ENCODE measurements around the gene CD209. TPM values are rescaled to one million over a fixed set of nuclear protein-coding genes. Genes with fewer than 3 reads are reported as not detected.

Gene CD209
- total RNA-seq, 1 donor from 2014 or later, result not detected

DNA sequence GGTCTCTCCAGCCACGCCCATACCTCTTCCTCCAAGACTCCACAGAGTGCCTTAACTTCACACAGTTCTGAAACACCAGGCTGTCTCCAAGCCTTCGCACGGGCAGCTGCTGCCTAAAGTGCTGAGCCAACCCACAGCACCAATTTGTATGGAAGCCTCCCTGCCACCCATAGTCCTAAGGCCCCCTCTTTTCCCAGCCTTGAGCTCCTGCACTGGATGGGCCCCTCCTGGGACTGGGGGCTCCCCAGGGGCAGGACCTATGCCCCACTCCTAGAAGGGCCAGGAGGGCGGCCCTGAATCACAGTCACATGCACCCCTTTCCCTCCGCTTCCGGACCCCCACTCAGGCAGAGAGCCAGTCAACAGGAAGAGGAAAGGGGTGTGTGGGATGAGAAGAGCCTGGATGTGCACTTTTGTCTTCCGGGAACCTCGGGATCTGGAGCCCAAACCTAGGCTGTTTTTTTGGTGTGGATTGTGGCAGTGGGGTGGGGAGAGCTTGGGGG lies 40.3 kb downstream of the CD209 start:
- TF ChIP-seq, protein P1, sequence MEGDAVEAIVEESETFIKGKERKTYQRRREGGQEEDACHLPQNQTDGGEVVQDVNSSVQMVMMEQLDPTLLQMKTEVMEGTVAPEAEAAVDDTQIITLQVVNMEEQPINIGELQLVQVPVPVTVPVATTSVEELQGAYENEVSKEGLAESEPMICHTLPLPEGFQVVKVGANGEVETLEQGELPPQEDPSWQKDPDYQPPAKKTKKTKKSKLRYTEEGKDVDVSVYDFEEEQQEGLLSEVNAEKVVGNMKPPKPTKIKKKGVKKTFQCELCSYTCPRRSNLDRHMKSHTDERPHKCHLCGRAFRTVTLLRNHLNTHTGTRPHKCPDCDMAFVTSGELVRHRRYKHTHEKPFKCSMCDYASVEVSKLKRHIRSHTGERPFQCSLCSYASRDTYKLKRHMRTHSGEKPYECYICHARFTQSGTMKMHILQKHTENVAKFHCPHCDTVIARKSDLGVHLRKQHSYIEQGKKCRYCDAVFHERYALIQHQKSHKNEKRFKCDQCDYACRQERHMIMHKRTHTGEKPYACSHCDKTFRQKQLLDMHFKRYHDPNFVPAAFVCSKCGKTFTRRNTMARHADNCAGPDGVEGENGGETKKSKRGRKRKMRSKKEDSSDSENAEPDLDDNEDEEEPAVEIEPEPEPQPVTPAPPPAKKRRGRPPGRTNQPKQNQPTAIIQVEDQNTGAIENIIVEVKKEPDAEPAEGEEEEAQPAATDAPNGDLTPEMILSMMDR (IDR thresholded peaks at IDR 0.05), result no peak
- Mint-ChIP-seq H3K27me3 (ENCODE audit: low read depth) (peaks cover 20% of the 10 kb centered on the region), H3K27ac (ENCODE audit: unreplicated experiment) (no peak overlapping the region), H3K9me3 (ENCODE audit: low read depth) (no peaks in the 10 kb centered on the region), H3K36me3 (ENCODE audit: low read depth) (no peaks in the 10 kb centered on the region), H3K4me1 (ENCODE audit: low read depth) (no peaks in the 10 kb centered on the region), H3K4me3 (ENCODE audit: unreplicated experiment) (no peak overlapping the region)
- no peak for DNase-seq (ENCODE audit: low spot score)

DNA sequence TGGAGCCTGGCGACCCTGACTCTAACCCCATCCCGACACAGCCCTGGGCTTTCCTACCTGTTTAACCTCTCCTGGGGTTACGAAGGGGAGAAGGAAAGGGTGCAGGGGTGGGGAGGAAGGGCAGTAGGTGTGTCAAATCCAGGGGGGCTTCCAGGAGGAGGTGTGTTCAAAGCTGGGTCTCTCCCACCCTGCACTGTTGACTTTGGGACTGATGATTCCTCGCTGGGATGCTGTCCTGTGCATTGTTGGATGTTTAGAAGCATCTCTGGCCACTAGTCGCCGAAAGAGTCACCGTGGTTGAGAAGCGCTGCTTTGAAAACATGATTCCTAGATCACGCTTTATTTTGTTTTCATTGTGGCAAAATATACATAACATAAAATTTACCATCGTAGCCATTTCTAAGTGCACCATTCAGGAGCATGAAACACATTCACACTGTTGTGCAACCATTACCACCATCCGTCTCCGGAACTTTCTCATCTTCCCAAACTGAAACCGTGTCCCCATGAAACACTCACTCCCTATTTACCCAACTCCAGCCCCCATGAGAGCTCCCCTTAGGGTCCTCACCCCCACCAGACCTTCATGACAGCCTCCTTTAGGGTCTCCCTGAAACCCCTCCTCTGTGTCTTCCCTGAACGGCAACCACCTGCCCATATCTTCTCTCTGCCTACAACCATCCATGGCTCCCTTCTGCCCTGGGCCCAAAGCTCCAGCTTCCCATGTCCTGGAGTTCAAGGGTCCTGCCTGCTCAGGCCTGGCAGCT lies 41.0 kb downstream of the CD209 start:
- no peaks in the 10 kb centered on the region for H3K36me3 Mint-ChIP-seq (ENCODE audit: low read depth)
- no peak overlapping the region for H3K27ac Mint-ChIP-seq (ENCODE audit: unreplicated experiment)
- H3K9me3 Mint-ChIP-seq (ENCODE audit: low read depth), result no peaks in the 10 kb centered on the region
- H3K27me3 Mint-ChIP-seq (ENCODE audit: low read depth), result peaks cover 21% of the 10 kb centered on the region
- TF ChIP-seq, protein P1 (IDR thresholded peaks at IDR 0.05), result no peak
- no peak for DNase-seq (ENCODE audit: low spot score)
- no peaks in the 10 kb centered on the region for H3K4me1 Mint-ChIP-seq (ENCODE audit: low read depth)
- no peak overlapping the region for H3K4me3 Mint-ChIP-seq (ENCODE audit: unreplicated experiment)

DNA sequence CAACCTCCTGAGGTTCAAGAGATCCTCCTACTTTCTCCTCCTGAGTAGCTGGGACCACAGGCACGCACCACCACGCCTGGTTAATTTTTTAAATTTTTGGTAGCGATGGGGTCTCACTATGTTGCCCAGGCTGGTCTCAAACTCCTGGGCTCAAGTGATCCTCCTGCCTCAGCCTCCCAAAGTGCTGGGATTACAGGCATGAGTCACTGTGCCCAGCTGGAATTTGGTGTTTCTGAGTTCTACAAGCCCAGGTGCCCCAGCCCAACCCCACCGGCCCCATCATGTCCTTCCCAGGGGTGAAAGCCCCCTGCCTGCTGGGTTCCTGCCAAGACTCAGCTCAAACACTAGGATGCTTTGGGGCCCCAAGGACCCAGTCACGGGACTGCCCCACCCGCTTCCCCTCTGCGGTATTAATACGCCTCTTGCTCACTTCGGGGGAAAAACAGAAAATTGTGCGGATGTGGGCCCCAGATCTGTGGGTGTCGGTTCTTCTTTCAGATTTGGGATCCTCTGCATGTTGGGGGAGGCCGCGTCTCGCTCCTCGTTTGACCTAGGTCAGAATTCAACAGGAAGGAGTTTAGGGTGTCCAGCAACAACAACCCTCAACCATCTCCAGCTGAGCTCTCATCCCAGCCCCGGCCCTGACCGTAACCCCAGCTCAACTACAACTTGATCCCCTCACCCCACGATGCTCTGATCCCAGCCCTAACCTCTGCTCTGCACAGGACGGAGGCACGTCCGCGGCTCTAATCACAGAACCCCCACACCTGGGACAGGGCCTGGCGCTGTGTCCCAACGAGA lies 41.7 kb downstream of the CD209 start:
- TF ChIP-seq, protein P1 (IDR thresholded peaks at IDR 0.05), result no peak
- no peaks in the 10 kb centered on the region for H3K9me3 Mint-ChIP-seq (ENCODE audit: low read depth)
- no peaks in the 10 kb centered on the region for H3K36me3 Mint-ChIP-seq (ENCODE audit: low read depth)
- no peaks in the 10 kb centered on the region for H3K4me1 Mint-ChIP-seq (ENCODE audit: low read depth)
- DNase-seq (ENCODE audit: low spot score), result no peak
- peaks cover 21% of the 10 kb centered on the region for H3K27me3 Mint-ChIP-seq (ENCODE audit: low read depth)
- no peak overlapping the region for H3K27ac Mint-ChIP-seq (ENCODE audit: unreplicated experiment)
- no peak overlapping the region for H3K4me3 Mint-ChIP-seq (ENCODE audit: unreplicated experiment)

DNA sequence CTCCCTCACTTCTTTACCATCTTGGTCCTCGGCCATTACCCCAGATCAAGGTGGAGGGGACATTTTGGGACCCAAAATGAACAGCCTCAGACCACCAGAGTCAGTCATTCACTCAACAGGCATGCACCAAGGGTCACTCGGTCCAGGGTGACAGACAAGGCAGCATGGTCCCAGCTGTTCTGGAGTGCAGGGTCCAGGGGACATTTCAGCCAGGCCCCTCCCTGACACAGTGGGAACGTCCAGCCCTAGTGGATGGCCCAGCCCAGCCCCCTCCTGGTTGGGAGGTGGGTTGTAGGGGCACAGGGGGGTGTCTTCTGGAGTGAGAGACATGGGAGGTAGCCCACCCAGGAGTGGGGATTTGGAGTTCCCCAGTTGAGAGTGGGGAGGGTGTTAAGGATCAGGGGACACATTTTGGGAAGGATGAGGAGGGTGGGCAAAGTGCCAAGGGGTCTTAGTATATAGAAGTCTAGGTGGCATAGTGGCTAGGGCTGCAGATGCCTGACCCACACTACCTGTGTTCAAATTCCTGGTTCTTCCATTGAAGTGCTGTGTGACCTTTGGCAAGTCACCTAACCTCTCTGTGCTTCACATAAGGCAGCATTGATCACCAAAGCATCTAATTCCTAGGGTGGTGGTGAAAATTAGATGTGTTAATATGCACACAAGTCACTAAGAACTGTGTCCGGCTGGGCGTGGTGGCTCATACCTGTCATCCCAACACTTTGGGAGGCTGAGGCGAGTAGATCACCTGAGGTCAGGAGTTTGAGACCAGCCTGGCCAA lies 42.9 kb downstream of the CD209 start:
- H3K4me3 Mint-ChIP-seq (ENCODE audit: unreplicated experiment), result no peak overlapping the region
- H3K27ac Mint-ChIP-seq (ENCODE audit: unreplicated experiment), result no peak overlapping the region
- H3K9me3 Mint-ChIP-seq (ENCODE audit: low read depth), result no peaks in the 10 kb centered on the region
- peaks cover 24% of the 10 kb centered on the region for H3K27me3 Mint-ChIP-seq (ENCODE audit: low read depth)
- no peak for DNase-seq (ENCODE audit: low spot score)
- no peaks in the 10 kb centered on the region for H3K4me1 Mint-ChIP-seq (ENCODE audit: low read depth)
- H3K36me3 Mint-ChIP-seq (ENCODE audit: low read depth), result no peaks in the 10 kb centered on the region
- TF ChIP-seq, protein P1 (IDR thresholded peaks at IDR 0.05), result no peak

DNA sequence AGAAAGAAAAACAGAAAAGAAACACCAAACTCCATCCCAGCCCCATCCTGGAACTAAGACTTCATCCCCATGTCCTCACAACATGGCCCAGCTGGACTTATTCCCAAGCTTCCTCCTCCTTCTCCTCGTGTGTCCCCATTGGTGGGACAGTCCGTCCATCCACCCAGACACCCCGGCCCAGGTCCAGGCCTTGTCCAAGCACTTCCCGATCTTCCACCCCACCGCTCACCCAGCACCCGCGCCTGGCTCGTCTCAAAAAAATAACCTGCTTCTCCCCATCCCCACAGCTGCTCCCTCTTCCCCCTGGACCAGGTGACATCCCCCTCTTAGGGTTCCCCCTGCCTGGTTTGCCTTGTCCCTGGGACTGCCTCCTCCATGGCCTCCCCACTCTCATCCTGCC lies 44.0 kb downstream of the CD209 start:
- no peak for DNase-seq (ENCODE audit: low spot score)
- TF ChIP-seq, protein P1 (IDR thresholded peaks at IDR 0.05), result no peak
- Mint-ChIP-seq H3K9me3 (ENCODE audit: low read depth) (no peaks in the 10 kb centered on the region), H3K27ac (ENCODE audit: unreplicated experiment) (no peak overlapping the region), H3K4me1 (ENCODE audit: low read depth) (no peaks in the 10 kb centered on the region), H3K36me3 (ENCODE audit: low read depth) (no peaks in the 10 kb centered on the region), H3K27me3 (ENCODE audit: low read depth) (peaks cover 31% of the 10 kb centered on the region), H3K4me3 (ENCODE audit: unreplicated experiment) (no peak overlapping the region)

Measured in chondrocyte (in vitro differentiated cells).